Occipital lobe (tissue), 2 donors: ENCODE results near the gene SASH1. TPM values are rescaled to one million over a fixed set of nuclear protein-coding genes. Genes with fewer than 3 reads are reported as not detected.

Experiments used
- DNase-seq: peaks from one replicate; lab custom pipeline; 2025; lab: John Stamatoyannopoulos, UW
- total RNA-seq: library from RNA; depleted of rRNA; stranded (reverse); fragments of >200 nt; gene quantifications from one replicate; pipeline ENCODE4 v1.2.3, GENCODE V29; 2014

The SASH1 gene
- total RNA-seq = 25.4 TPM

GRCh38 chr6:148342350-148343046 is at the start of gene SASH1:
Gene SASH1, plus strand, starts transcription at chr6:148342838. Its CDS starts 230 bp downstream, at chr6:148343068.
- DNase-seq = peak; percentile 57

DNA sequence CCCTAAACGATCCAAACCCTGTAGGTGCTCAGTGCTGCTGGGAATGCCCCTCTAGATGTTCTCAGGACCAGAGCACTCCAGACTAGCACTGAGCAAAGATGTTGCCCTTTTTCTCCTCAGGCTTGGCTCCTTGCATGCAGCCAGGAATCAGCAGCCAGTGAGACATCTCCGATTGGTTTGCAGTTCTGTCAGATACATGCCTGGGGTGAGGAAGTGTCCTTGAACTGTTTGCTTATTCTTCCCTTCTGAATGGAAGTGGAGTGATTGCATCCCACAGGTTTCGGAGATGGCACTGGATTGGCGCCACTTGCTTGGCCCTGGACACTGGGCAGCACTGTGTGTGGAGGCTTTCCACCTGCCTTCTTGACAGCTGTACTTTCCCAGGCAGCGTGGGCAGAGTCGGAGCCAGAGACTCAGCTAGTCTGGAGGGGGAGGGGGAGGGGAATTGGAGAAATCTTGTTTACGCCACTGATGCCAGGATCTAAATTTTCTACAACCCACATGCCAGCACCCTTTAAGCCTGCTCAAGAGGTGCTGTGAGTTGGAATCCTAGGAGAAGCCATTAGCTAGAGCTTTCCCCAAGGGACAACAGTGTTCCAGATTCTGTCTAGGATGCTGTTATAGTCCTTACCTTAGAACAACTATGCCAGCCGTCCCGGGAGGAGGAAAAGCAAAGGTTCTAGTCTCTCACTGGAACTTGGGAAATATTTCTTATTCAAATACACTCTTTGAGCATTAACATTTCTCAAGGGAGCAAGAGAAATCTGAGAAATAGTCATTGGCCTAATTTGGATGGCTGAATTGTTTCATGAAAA is 49.2 kb upstream of the SASH1 start:
- peak; percentile 58 for DNase-seq

GRCh38 chr6:148294059-148294458 is 48.6 kb upstream of the SASH1 start:
- no peak for DNase-seq

GRCh38 chr6:148295261-148295887 is 47.3 kb upstream of the SASH1 start:
- DNase-seq = no peak

- DNase-seq = no peak
Measured at GRCh38 chr6:148296771-148297170, 45.9 kb upstream of the SASH1 start.

DNA sequence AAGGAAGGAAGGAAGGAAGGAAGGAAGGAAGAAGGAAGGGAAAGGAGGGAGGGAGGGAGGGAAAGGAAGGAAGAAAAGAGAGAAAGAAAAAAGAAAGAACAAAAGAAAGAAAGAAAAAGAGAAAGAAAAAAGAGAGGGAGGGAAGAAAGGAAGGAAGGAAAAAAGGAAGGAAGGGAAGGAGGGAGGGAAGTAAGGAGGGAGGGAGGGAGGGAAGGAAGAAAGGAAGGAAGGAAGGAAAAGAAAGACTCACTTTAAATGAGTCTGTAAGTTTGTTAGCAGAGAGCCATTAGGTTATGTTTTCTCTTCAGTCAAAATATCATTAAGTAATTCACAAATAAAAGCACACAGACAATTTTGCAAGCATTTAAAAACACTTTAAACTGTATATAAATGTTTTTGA is 44.0 kb upstream of the SASH1 start:
- DNase-seq = no peak

- no peak for DNase-seq
Measured at GRCh38 chr6:148303616-148304015, 39.0 kb upstream of the SASH1 start.

DNA sequence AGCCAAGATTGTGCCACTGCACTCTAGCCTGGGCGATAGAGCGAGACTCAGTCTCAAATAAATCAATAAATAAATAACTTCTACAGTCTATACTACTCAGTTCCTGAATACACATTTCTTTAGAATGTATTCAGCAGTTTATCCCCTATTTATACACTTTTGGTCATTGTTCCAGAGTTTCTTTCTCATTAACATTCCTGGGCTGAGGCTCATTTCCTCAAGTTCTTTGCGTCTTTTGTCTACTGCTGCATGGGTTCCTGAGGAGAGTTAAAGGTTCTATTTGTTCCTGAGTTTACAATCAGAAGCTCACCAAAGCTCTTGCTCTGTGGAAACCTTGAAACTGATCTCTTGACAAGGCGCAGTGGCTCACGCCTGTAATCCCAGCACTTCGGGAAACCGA is 37.7 kb upstream of the SASH1 start:
- no peak for DNase-seq

DNA sequence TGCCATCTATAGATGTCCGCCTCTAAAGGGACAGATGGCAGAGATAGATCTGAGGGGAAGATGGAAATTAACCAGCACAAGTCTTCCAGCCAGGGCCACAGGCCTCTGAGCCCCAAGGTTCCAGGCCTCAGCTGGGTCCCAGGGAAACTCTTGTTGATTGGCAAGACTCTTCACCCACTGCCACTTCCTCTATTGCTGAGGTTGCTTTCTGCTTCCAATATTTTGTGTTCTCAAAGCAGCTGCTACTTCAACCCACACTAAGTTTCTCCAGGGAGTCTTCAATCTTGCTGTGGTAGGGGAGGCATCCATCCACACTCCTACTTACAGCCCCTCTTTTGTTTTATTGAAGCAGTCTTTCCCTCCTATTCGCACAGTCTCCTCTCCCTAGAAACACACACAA is 36.4 kb upstream of the SASH1 start:
- DNase-seq = no peak

GRCh38 chr6:148307405-148307804 is 35.2 kb upstream of the SASH1 start:
- DNase-seq = no peak

- no peak for DNase-seq
Measured at GRCh38 chr6:148309301-148309700, 33.3 kb upstream of the SASH1 start.

GRCh38 chr6:148311966-148312669 is 30.5 kb upstream of the SASH1 start:
- DNase-seq = no peak

- DNase-seq = no peak
Measured at GRCh38 chr6:148313488-148313887, 29.1 kb upstream of the SASH1 start.

DNA sequence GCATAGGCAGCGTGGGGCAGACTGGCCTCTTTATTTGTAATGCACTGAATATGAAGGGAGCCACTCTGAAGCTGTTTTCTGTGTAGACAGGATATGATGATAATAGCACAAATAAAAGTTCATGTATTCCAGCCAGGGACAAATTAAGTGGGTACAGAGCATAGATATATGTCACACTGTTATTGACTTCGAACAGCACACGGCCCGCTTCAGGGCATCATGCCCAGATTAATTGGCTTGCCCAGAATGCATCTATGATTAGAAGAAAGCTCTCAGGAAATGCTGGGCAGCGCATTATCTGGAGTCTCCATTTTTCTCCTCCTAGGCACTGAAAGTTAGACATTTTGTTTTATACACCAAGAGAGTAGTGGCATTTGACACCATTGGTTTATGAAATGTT is 26.3 kb upstream of the SASH1 start:
- no peak for DNase-seq

GRCh38 chr6:148317051-148317450 is 25.6 kb upstream of the SASH1 start:
- DNase-seq = no peak

DNA sequence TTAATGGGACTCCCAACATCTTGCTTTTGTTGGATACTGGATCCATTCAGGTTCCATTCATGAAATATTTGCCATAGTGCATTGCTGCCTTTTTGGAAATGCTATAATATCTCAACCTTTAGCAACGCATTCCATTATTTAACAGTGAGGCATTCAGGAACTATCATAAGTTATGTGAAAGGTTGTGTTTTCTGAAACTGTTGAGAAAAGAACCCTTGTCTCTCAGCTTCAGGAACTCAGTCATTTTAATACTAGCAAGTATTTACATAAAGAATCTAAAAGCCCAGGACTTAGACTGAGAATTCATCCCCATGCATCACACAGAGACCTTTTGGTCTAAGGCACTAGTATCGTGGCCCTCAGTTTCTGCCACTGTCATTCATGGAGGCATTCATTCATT is 24.9 kb upstream of the SASH1 start:
- no peak for DNase-seq

DNA sequence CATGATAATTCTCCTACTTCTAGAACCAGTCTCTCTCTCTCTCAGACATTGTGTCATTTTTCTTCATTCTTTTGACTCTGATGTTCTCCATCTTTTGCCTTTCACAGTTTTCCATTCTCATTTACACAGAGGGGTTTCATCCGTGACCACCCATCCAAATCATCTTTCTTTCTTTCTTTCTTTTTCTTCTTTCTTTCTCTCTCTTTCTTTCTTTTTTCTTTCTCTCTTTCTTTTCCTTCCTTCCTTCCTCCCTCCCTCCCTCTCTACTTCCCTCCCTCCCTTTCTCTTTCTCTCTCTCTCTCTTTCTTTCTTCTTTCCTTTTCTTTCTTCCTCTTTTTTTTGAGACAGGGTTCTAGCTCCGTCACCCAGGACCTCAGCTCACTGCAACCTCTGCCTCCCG is 19.9 kb upstream of the SASH1 start:
- no peak for DNase-seq

GRCh38 chr6:148323344-148323743 is 19.3 kb upstream of the SASH1 start:
- DNase-seq = no peak

DNA sequence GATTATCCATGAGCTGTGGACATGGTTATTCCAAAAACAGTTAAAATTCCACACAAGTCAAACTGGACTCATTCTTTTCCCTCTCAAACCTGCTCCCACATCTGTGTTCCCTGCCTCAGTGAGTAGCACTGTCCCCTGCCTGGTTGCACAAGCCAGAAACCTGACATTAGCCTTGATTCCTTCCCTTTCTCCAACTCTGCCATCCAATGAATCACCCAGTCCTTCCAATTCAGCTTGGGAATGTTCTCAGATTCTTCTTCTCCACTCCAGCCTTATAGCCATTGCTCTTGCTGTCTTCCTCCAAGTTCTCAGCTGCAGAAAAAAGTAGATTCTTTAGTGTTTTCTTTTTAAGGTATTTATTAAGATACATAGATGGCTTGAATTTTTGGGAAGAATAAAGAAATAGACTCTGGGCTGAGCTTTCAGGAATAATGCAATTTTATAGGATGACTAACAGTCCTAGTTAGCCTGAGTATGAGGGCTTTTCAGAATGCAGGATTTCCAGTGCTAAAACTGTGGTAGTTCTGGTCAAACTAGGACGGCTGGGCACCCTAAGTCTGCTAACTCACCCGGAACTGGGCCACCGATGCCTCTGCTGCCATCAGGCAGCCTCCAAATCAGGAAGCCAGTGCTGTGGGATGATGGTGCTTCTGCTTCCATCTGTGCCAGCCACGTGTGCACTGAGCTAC is 18.2 kb upstream of the SASH1 start:
- DNase-seq = peak; percentile 3

DNA sequence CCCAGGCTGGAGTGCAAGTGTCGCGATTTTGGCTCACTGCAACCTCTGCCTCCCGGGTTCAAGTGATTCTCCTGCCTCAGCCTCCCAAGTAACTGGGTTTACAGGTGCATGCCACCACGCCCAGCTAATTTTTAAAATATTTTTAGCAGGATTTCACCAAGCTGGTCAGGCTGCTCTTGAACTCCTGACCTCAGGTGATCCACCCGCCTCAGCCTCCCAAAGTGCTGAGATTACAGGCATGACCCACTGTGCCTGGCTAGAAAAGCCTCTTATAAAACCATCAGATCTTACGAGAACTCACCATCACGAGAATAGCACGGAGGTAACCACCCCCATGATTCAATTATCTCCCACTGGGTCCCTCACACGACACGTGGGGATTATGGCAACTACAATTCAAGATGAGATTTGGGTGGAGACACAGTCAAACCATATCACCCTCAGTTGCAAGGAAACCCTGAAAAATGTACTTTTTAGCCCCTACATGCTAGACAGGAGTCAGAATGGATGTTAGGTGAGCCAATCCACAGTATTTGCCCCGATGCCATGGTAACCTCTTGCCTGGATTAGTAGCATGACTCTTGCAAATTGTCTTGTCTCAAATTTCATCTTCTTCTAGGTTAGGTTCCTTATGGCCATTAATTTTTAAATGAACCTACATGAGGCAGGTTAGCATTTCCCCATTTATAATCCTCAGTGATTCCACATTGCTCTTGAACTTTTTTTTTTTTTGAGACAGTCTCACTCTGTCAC is 17.1 kb upstream of the SASH1 start:
- DNase-seq = no peak
